Naive thymus-derived CD4-positive, alpha-beta T cell (primary cell): ENCODE measurements around the gene TMEM108. TPM values are rescaled to one million over a fixed set of nuclear protein-coding genes. Genes with fewer than 3 reads are reported as not detected.

Experiments used
- ATAC-seq: fragments of 150-1000 bp; cut with Tn5 transposase; 2 replicates; pipeline ENCODE4 v1.10.0; 2021; ENCODE audit warnings: mild to moderate bottlenecking, moderate library complexity
- CTCF ChIA-PET: fragments of 350-600 bp; sonication (Branson Sonifier 250); formaldehyde crosslinking; loops from one replicate; lab custom pipeline; 2021; ENCODE audit warnings: antibody characterized with exemption; lab: Charles Lee
- POLR2A ChIA-PET: fragments of 350-600 bp; sonication (Branson Sonifier 250); formaldehyde crosslinking; loops from one replicate; lab custom pipeline; 2021; ENCODE audit warnings: antibody characterized with exemption, inconsistent platforms; lab: Charles Lee
- DNase-seq, 9 donors: peaks; one replicate each; pipeline versions ENCODE4 v3.0.0 to v3.0.0-alpha.2; 2020 to 2022; ENCODE audit warnings: mixed read lengths in 1 of 9
- H3K27ac ChIP-seq: one replicate; pipeline ENCODE4 v1.7.0; 2013; ENCODE audit warnings: mild to moderate bottlenecking, low read depth, low read length, moderate library complexity
- H3K27me3 ChIP-seq, 2 donors: one replicate each; pipeline ENCODE4 v1.7.0; 2013; ENCODE audit warnings: low read length in 2 of 2, mild to moderate bottlenecking in 2 of 2, moderate library complexity in 2 of 2; ENCODE audit not compliant: control insufficient read depth in 2 of 2, insufficient read depth in 2 of 2
- H3K36me3 ChIP-seq, 3 experiments: 1 replicate in 2 of 3; 2 replicates in 1 of 3; pipeline ENCODE4 v1.7.0; 2013; ENCODE audit warnings: low read length in 3 of 3, mild to moderate bottlenecking in 3 of 3, moderate library complexity in 1 of 3; ENCODE audit not compliant: insufficient read depth in 3 of 3, control insufficient read depth in 2 of 3
- H3K4me1 ChIP-seq, 2 donors: one replicate each; pipeline ENCODE4 v1.7.0; 2013; ENCODE audit warnings: low read length in 2 of 2, mild to moderate bottlenecking in 2 of 2, moderate library complexity in 1 of 2; ENCODE audit not compliant: control insufficient read depth in 2 of 2, insufficient read depth in 2 of 2
- H3K4me3 ChIP-seq: 2 replicates; pipeline ENCODE4 v1.7.0; 2013; ENCODE audit warnings: mild to moderate bottlenecking, low read length
- H3K9me3 ChIP-seq, 3 experiments: 1 replicate in 2 of 3; 2 replicates in 1 of 3; pipeline ENCODE4 v1.7.0; 2013; ENCODE audit warnings: low read length in 3 of 3; ENCODE audit not compliant: control insufficient read depth in 2 of 3
- H3K27ac Mint-ChIP-seq, 9 donors: one replicate each; pipeline ENCODE4 v1.8.0; 2020 to 2022; ENCODE audit warnings: mixed read lengths in 9 of 9, mild to moderate bottlenecking in 8 of 9, moderate library complexity in 5 of 9, inconsistent platforms in 2 of 9
- H3K27me3 Mint-ChIP-seq, 5 donors: one replicate each; pipeline ENCODE4 v1.8.0; 2021 to 2022; ENCODE audit warnings: mixed read lengths in 5 of 5, mild to moderate bottlenecking in 1 of 5
- H3K36me3 Mint-ChIP-seq, 5 donors: one replicate each; pipeline ENCODE4 v1.8.0; 2020 to 2022; ENCODE audit warnings: mixed read lengths in 5 of 5, mild to moderate bottlenecking in 3 of 5, inconsistent platforms in 1 of 5
- H3K4me1 Mint-ChIP-seq, 7 donors: one replicate each; pipeline ENCODE4 v1.8.0; 2020 to 2022; ENCODE audit warnings: mixed read lengths in 7 of 7, mild to moderate bottlenecking in 3 of 7, inconsistent platforms in 1 of 7
- H3K4me3 Mint-ChIP-seq, 10 donors: one replicate each; pipeline ENCODE4 v1.8.0; 2020 to 2022; ENCODE audit warnings: mild to moderate bottlenecking in 10 of 10, mixed read lengths in 10 of 10, moderate library complexity in 6 of 10, inconsistent platforms in 2 of 10
- H3K9me3 Mint-ChIP-seq, 11 donors: one replicate each; pipeline ENCODE4 v1.8.0; 2020 to 2022; ENCODE audit warnings: mixed read lengths in 11 of 11, mild to moderate bottlenecking in 4 of 11, inconsistent platforms in 1 of 11, moderate library complexity in 1 of 11
- intact Hi-C, 2 donors: fragments of 100-400 bp; cut with micrococcal nuclease; formaldehyde crosslinking; loops; one replicate each; pipeline ENCODE4 v1.15.1; 2023
- polyA plus RNA-seq, 2 donors: library from polyadenylated mRNA; unstranded; fragments of 300-500 nt; fragmentation: Illumina TruSeq; gene quantifications; one replicate each; pipeline ENCODE4 v1.2.3, GENCODE V29; 2021
- total RNA-seq, 6 experiments: library from RNA in 5 of 6; stranded (reverse) in 5 of 6; gene quantifications; 1 replicate in 5 of 6; 2 replicates in 1 of 6; pipeline ENCODE4 v1.2.3 and lab custom pipeline; 2021 to 2026

The TMEM108 gene
- total and polyA plus RNA-seq, 7 experiments from 2014 or later = not detected

GRCh38 chr3:133428552-133428951 lies 390.4 kb downstream of the TMEM108 start:
- CTCF ChIA-PET = no interaction called here
- Mint-ChIP-seq H3K27ac (peak overlapping the region in 1 of 9 donors; percentile 71), H3K27me3 (peaks cover 0 to 3% (median 0%) of the 10 kb centered on the region in 5 donors), H3K4me3 (no peak overlapping the region), H3K36me3 (no peaks in the 10 kb centered on the region), H3K9me3 (no peaks in the 10 kb centered on the region), H3K4me1 (peaks cover 0 to 4% (median 0%) of the 10 kb centered on the region in 7 donors)
- DNase-seq = no peak
- Histone ChIP-seq H3K27me3 (no peaks in the 10 kb centered on the region), H3K4me1 (peaks cover 0 to 3% of the 10 kb centered on the region in 2 donors), H3K36me3 (no peaks in the 10 kb centered on the region), H3K4me3 (no peak overlapping the region), H3K9me3 (no peaks in the 10 kb centered on the region), H3K27ac (no peak overlapping the region)
- intact Hi-C loops = no loop called here
- POLR2A ChIA-PET = no interaction called here
- ATAC-seq = no peak

DNA sequence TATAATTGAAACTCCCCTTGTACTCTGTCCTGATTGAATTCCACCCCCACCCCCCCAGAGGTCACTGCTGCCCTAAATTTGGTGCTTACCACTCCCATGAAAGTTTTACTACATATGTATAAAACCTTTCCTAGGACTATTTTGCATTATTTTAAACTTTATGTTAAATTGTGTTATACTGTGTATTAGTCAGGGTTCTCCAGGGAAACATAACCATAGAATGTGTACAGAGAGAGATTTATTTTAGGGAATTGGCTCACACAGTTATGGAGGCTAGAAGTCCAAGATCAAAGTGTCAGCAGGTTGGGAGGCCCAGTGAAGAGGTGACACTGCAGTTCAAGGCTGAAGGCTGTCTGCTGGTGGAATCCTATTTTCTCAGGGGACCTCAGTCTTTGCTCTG lies 390.9 kb downstream of the TMEM108 start:
- H3K36me3 Mint-ChIP-seq = no peaks in the 10 kb centered on the region
- H3K27me3 ChIP-seq = no peaks in the 10 kb centered on the region
- H3K9me3 Mint-ChIP-seq = no peaks in the 10 kb centered on the region
- ChIA-PET POLR2A (no interaction called here), CTCF (no interaction called here)
- ATAC-seq (no peak), DNase-seq (no peak)
- no peaks in the 10 kb centered on the region for H3K9me3 ChIP-seq
- H3K27me3 Mint-ChIP-seq = peaks cover 0 to 3% (median 0%) of the 10 kb centered on the region in 5 donors
- H3K4me3 ChIP-seq = no peak overlapping the region
- H3K4me1 Mint-ChIP-seq = peaks cover 0 to 4% (median 0%) of the 10 kb centered on the region in 7 donors
- no peak overlapping the region for H3K27ac ChIP-seq
- intact Hi-C loops = no loop called here
- no peaks in the 10 kb centered on the region for H3K4me1 ChIP-seq
- no peak overlapping the region for H3K4me3 Mint-ChIP-seq
- no peaks in the 10 kb centered on the region for H3K36me3 ChIP-seq
- no peak overlapping the region for H3K27ac Mint-ChIP-seq

- no peak overlapping the region for H3K4me3 ChIP-seq
- DNase-seq = no peak
- H3K27ac ChIP-seq = no peak overlapping the region
- no peak for ATAC-seq
- peaks cover 0 to 7% (median 0%) of the 10 kb centered on the region in 3 experiments for H3K9me3 ChIP-seq
- CTCF ChIA-PET = no interaction called here
- Mint-ChIP-seq H3K27me3 (no peaks in the 10 kb centered on the region), H3K4me3 (peak overlapping the region in 3 of 10 donors; percentile 1 to 7 (median 3)), H3K27ac (peak overlapping the region in 3 of 9 donors; percentile 7 to 31 (median 16)), H3K4me1 (peaks cover 15 to 29% (median 17%) of the 10 kb centered on the region in 7 donors), H3K9me3 (peaks cover 0 to 12% (median 8%) of the 10 kb centered on the region in 11 donors), H3K36me3 (peaks cover 0 to 16% (median 9%) of the 10 kb centered on the region in 5 donors)
- no peaks in the 10 kb centered on the region for H3K36me3 ChIP-seq
- POLR2A ChIA-PET = no interaction called here
- peaks cover 9 to 16% of the 10 kb centered on the region in 2 donors for H3K4me1 ChIP-seq
- no peaks in the 10 kb centered on the region for H3K27me3 ChIP-seq
- intact Hi-C loops = no loop called here
Measured at GRCh38 chr3:133439563-133439962, 401.4 kb downstream of the TMEM108 start.

DNA sequence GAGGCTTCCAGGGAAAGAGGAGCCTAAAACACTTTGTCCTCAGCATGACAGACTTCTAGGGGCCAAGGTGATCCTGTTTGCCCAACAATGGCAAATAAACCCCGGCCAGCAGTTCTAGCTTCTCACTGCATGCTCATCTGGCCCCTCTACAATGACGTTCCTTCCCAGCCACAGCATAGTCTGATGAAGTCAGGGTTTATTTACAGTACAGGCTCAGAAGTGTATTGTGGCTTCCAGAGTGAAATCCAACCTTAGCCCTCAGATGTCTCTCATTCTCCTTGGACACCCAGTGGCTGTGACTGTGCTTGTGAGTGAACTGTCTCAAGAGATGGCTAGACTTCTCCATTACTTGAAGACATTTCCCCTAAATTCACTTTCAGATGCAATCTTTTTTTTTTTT lies 402.5 kb downstream of the TMEM108 start:
- ChIA-PET POLR2A (no interaction called here), CTCF (no interaction called here)
- DNase-seq (no peak), ATAC-seq (no peak)
- Mint-ChIP-seq H3K36me3 (peaks cover 0 to 16% (median 9%) of the 10 kb centered on the region in 5 donors), H3K4me1 (peaks cover 15 to 31% (median 17%) of the 10 kb centered on the region in 7 donors), H3K9me3 (peaks cover 0 to 12% (median 8%) of the 10 kb centered on the region in 11 donors), H3K27ac (peak overlapping the region in 1 of 9 donors; percentile 28), H3K27me3 (no peaks in the 10 kb centered on the region), H3K4me3 (no peak overlapping the region)
- no peaks in the 10 kb centered on the region for H3K27me3 ChIP-seq
- H3K27ac ChIP-seq = no peak overlapping the region
- no peaks in the 10 kb centered on the region for H3K36me3 ChIP-seq
- intact Hi-C loops = loop anchor here (5.0 to 10.0 kb wide), 6 partner anchors 67 to 718 kb away; partner anchors contain the start of genes CDV3 (in 1 of the 2), NPHP3 (in 1 of the 2), SRPRB (in 1 of the 2) and TOPBP1 (in 1 of the 2)
- no peak overlapping the region for H3K4me3 ChIP-seq
- H3K4me1 ChIP-seq = peaks cover 9 to 16% of the 10 kb centered on the region in 2 donors
- H3K9me3 ChIP-seq = peaks cover 0 to 7% (median 0%) of the 10 kb centered on the region in 3 experiments

DNA sequence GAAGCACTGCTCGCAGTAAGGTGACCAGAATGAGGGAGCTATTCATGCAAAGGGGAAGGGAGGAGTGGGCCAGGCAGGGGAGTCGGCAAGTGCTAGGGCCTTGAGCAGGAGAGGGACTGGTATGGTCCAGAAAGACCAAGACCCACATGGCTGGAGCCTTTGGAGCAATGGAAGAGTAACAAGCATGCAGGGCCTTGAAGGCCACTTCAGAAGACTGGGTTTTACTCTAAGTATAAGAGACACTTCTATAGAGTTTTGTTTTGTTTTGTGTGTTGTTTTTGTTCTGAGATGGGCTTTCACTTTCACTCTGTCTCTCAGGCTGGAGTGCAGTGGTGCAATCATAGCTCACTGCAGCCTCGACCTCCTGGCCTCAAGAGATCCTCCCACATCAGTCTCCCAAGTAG lies 403.7 kb downstream of the TMEM108 start:
- Mint-ChIP-seq H3K9me3 (peaks cover 0 to 12% (median 8%) of the 10 kb centered on the region in 11 donors), H3K4me3 (peak overlapping the region; percentile 72 to 91 (median 87)), H3K27ac (peak overlapping the region; percentile 87 to 98 (median 94)), H3K36me3 (peaks cover 0 to 16% (median 9%) of the 10 kb centered on the region in 5 donors), H3K4me1 (peaks cover 15 to 31% (median 17%) of the 10 kb centered on the region in 7 donors), H3K27me3 (no peaks in the 10 kb centered on the region)
- peak in 5 of 9 donors; percentile 19 to 32 (median 24) for DNase-seq
- H3K4me1 ChIP-seq = peaks cover 9 to 16% of the 10 kb centered on the region in 2 donors
- H3K27ac ChIP-seq = peak overlapping the region; percentile 57
- H3K27me3 ChIP-seq = no peaks in the 10 kb centered on the region
- no peaks in the 10 kb centered on the region for H3K36me3 ChIP-seq
- ChIA-PET CTCF (interaction anchor here (0.5 kb wide), 1 partner anchor 44 kb away, joined by 3 read pairs; no protein-coding TSS in a partner anchor), POLR2A (interaction anchor here (0.6 to 1.3 kb wide), 4 partner anchors 49 to 722 kb away, joined by 3 to 6 read pairs (median 4); no protein-coding TSS in a partner anchor)
- peaks cover 0 to 7% (median 0%) of the 10 kb centered on the region in 3 experiments for H3K9me3 ChIP-seq
- peak overlapping the region; percentile 44 for H3K4me3 ChIP-seq
- intact Hi-C loops = loop anchor here (1.0 to 10.0 kb wide), 7 partner anchors 65 to 720 kb away; partner anchors contain the start of genes CDV3 (in 2 of the 2), NPHP3 (in 1 of the 2), SRPRB (in 1 of the 2) and TOPBP1 (in 1 of the 2)
- ATAC-seq = peak; percentile 57

DNA sequence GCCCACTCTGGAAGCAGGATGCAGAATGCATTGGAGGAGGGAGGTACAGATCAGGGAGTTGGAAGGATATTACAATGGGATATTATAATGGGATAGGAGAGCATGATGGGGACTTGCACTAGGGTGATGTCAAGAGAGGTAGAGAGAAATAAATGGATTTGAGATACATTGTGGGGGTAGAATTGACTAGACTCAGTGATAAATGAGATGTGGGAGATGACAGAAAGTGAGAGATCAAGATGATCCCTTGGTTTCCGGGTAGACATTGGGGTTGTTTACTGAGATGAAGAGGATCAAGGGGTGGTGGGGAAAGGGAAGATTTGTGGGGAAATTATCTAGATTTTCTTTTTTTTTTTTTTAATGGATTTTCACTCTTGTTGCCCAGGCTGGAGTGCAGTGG lies 404.3 kb downstream of the TMEM108 start:
- DNase-seq (no peak), ATAC-seq (no peak)
- H3K36me3 ChIP-seq = no peaks in the 10 kb centered on the region
- peak overlapping the region; percentile 44 for H3K4me3 ChIP-seq
- H3K4me3 Mint-ChIP-seq = peak overlapping the region in 9 of 10 donors; percentile 50 to 91 (median 86)
- H3K4me1 ChIP-seq = peaks cover 9 to 16% of the 10 kb centered on the region in 2 donors
- peak overlapping the region in 7 of 9 donors; percentile 87 to 98 (median 92) for H3K27ac Mint-ChIP-seq
- H3K4me1 Mint-ChIP-seq = peaks cover 15 to 31% (median 17%) of the 10 kb centered on the region in 7 donors
- peaks cover 0 to 12% (median 8%) of the 10 kb centered on the region in 11 donors for H3K9me3 Mint-ChIP-seq
- no peaks in the 10 kb centered on the region for H3K27me3 Mint-ChIP-seq
- peaks cover 0 to 16% (median 9%) of the 10 kb centered on the region in 5 donors for H3K36me3 Mint-ChIP-seq
- POLR2A ChIA-PET = interaction anchor here (1.3 kb wide), 1 partner anchor 132 kb away, joined by 6 read pairs; no protein-coding TSS in a partner anchor
- no peak overlapping the region for H3K27ac ChIP-seq
- H3K9me3 ChIP-seq = peaks cover 0 to 7% (median 0%) of the 10 kb centered on the region in 3 experiments
- intact Hi-C loops = loop anchor here (1.0 to 10.0 kb wide), 7 partner anchors 65 to 720 kb away; partner anchors contain the start of genes CDV3 (in 2 of the 2), NPHP3 (in 1 of the 2), SRPRB (in 1 of the 2) and TOPBP1 (in 1 of the 2)
- CTCF ChIA-PET = no interaction called here
- H3K27me3 ChIP-seq = no peaks in the 10 kb centered on the region
